CD4-positive, alpha-beta T cell treated with Interleukin-1 beta for 1 hour (primary cell): Measurements from ENCODE around the gene ATL1.
"Not testable (repeated sequence)": the region's sequence is repeated elsewhere in the genome, so short reads cannot be mapped to it uniquely, and the experiment has no call there.

ENCODE experiments used
- DNase-seq, 2 donors: peaks; one replicate each; pipeline ENCODE4 v3.0.0-alpha.2; 2020 to 2022

The ATL1 gene

DNA sequence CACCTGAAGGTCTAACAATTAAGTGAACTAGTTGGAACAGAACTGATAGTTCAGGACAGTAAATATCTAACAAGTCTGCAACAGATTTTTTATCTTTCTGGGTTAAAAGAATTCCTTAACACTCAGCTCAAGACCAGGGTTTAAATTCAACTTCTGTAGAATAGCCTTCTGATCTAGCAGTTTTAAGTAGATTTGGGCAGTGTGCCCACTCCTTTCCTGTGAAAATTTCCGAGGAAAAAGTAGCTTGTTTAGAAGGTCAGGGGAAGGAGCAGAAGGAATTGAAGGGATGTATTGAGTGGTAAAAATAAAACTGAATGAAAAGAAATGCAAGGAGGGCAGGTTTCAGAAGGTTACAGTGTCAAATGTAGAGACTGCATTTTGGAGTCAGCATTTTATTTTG lies 45.8 kb downstream of the ATL1 start:
- DNase-seq: no peak

GRCh38 chr14:50606468-50606867 lies 46.5 kb downstream of the ATL1 start:
- DNase-seq: no peak

DNA sequence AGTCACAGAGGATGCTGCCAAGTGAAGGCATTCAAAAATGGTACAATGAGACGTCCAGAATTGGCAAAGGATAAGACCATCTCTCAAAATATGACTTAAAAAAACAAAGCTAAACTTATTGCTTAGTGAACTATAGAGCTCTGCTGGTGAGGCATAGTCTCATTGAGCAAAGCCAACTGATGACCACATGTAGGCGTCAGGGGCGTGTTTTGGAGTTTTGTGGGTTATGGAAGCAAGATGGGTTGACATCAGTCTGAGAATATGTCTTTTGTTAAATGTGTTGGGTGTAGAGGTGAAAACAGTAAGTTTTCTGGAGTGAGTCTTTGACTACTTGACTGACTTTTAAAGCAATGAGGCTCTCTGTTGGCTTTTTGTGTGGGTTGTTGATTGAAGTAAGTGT lies 47.2 kb downstream of the ATL1 start:
- no peak for DNase-seq

- DNase-seq: no peak
Measured at GRCh38 chr14:50607761-50608160, 47.8 kb downstream of the ATL1 start.

DNA sequence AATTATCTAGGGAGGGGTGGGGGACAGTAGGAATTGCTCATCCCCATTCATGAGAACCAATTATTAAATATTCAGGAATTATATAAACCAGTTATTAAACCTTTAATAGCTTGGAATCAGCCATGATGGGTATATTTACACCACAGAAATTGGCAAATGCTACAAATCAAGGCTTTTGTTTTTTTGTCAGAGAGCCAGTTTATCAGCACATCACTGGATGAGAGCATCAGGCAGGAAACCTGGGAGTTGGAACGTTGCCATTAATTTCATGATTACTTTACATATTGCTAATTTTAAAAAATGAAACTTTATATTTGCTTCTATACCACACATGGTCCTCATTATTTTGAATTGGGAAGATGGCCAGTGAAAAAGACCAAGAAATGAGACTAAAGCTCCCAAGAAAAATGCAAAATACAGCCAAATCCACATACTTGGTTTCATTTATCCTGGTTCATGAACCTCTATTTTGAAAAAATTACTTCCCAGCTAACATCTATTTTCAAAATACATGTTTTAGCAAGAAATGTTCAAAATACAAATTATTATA lies 48.4 kb downstream of the ATL1 start:
- no peak for DNase-seq

DNA sequence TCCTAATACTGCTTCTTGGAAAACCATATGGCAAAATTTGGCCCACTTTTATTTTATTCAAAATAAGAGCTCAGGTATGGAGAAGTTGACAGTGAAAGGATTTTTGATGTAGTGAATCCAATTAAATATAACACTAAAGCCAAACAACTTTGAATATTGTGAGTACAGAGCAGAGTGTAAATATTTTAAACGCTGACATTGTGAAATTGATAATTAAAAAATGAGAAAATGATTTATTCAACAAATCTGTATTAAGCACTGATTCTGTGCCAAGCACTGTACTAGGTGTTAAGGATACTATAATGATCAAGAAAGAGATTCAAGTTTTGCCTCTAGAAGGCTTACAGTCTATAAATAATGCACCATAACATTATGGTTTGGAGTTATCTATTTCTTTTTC lies 50.5 kb downstream of the ATL1 start:
- no peak for DNase-seq

GRCh38 chr14:50612806-50613205 lies 52.9 kb downstream of the ATL1 start:
- DNase-seq: no peak

DNA sequence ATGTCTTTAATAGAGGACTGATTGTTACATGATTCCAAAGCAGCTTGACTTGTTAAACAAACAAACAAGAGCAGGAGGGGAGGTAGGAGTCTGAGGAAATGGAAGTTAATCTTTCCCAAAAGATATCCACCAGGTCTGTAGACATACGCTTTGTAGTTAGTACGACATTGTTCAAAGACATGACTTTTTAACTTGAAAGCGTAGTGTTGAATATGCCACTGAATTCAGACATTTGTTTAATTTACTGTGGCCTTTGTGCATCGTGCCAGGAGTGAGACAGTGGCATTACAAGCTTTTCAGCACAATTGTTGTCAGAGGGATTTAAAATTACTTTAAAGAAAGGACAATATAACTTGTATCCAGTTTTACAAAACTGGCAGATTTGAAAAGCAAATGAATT lies 55.1 kb downstream of the ATL1 start:
- DNase-seq: no peak

- no peak for DNase-seq
Measured at GRCh38 chr14:50615552-50615951, 55.6 kb downstream of the ATL1 start.

GRCh38 chr14:50616275-50616674 lies 56.3 kb downstream of the ATL1 start:
- no peak for DNase-seq

GRCh38 chr14:50619569-50620141 lies 59.7 kb downstream of the ATL1 start:
- peak in 1 of 2 donors; percentile 15 for DNase-seq

- DNase-seq: no peak
Measured at GRCh38 chr14:50620341-50620740, 60.4 kb downstream of the ATL1 start.

- no peak for DNase-seq
Measured at GRCh38 chr14:50622978-50623377, 63.0 kb downstream of the ATL1 start.

DNA sequence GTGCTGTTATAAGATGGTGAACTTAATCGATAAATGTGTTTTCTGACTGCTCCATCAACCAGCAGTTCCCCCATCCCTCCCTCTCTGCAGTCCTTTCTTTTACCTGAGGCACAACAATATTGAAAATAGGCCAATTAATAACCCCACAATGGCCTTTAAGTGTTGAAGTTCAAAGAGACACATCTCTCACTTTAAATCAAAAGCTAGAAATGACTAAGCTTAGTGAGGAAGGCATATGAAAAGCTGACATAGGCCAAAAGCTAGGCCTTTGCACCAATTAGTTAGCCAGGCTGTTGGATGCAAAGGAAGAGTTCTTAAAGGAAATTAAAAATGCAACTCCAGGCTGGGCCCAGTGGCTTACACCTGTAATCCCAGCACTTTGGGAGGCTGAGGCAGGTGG lies 64.5 kb downstream of the ATL1 start:
- DNase-seq: no peak

GRCh38 chr14:50624947-50625346 lies 65.0 kb downstream of the ATL1 start:
- not testable (repeated sequence) for DNase-seq

- no peak for DNase-seq
Measured at GRCh38 chr14:50631408-50631821, 71.5 kb downstream of the ATL1 start.

DNA sequence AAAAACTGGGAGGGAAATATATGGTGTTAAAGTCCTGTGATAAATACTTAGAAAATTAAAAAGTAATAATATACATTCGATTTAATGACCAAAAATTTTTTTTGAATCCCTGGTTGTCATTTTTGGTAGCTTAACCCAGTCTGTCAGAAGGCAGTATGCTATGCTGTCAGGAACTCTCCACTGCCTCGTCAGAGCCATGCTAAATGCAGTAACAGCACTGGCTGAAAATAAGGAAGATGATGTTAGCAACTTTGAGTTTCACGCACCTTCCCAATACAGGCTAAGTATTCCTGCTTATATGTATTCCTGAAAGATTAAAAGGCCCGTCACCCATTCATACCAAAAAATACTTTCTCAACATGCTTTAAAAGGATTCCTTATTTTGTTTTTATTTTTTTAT lies 74.0 kb downstream of the ATL1 start:
- no peak for DNase-seq

- DNase-seq: no peak
Measured at GRCh38 chr14:50635141-50635540, 75.2 kb downstream of the ATL1 start.

GRCh38 chr14:50647282-50647681 lies 87.3 kb downstream of the ATL1 start:
- peak in 1 of 2 donors; percentile 3 for DNase-seq

- no peak for DNase-seq
Measured at GRCh38 chr14:50647753-50648152, 87.8 kb downstream of the ATL1 start.

DNA sequence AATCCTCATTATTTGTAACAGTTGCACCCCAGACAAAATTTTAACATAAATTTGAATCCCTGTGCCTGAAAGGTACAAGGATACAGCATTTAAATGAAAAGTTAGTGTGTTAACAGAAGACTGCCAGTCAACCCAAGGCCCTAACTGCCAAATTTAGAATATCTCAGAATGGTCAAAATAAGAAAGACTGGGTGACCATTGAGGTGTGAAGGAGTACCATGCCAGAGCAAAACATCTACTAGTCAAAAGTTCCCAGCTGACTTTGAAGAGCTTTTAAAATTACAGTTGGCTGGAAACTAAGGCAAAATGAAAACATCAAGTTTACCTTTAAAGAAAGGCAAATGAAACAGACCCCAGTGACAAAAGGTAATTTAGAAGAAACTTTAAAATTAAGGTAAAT lies 89.7 kb downstream of the ATL1 start:
- no peak for DNase-seq

GRCh38 chr14:50656776-50657175 lies 96.8 kb downstream of the ATL1 start:
- no peak for DNase-seq

DNA sequence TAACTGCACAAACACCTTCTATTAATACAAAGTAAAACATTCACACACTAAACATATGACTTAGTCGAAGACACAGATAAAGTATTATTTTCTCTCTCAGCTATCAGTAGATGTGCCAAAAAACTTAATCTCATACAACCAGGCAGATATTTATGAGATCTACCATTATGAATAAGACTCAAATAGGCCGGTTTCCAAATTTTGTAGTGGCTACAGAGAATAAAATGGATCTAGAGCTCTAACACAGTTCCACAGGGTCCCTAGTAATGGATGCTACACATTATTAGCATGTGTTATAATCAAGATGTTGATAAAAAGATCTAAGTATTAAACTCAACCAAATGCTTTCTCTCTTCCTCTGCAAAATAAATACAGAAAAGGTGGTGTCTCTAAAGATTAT lies 97.8 kb downstream of the ATL1 start:
- no peak for DNase-seq

DNA sequence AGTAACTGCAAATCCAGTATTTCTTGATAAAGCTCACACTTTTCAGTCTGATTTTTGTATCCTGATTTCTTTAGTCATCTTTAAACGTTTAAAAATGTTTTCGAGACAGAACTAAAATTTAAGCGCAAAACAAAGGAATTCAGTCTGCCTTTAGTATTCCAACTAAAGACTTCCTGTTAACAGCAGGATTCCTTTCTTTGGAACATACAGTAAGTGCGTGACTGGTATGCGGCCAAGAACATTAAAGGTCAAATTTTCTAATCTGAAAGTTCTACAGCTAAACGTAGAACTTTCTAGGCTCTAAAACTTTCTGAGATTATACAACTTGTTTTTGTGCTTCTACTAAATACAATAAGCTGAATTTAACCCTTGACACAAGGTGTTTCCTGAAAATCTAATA lies 98.3 kb downstream of the ATL1 start:
- DNase-seq: no peak

GRCh38 chr14:50659327-50659974 lies 99.5 kb downstream of the ATL1 start:
- DNase-seq: no peak
